ENCODE results near the gene TMED1. TPM values are rescaled to one million over a fixed set of nuclear protein-coding genes. Genes with fewer than 3 reads are reported as not detected.
A peak's percentile ranks its signal among the peaks of the same experiment; 100 is the strongest.

The TMED1 gene, protein sequence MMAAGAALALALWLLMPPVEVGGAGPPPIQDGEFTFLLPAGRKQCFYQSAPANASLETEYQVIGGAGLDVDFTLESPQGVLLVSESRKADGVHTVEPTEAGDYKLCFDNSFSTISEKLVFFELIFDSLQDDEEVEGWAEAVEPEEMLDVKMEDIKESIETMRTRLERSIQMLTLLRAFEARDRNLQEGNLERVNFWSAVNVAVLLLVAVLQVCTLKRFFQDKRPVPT
- total RNA-seq: 10 to 100 TPM; 25.4 to 27.0 TPM
- polyA plus RNA-seq (ENCODE audit: insufficient read length in 6 of 6): 10 to 100 TPM; 41.8 to 45.3 (median 43.5) TPM
- long read RNA-seq, donor 1, transcript TMED1-201 (4 exons, 1,340 nt): major isoform, 27 of 32 reads
- long read RNA-seq, donor 1, partial matches to known transcripts: 5 of 32 reads
- long read RNA-seq, donor 1, other reads (novel, unspliced or antisense): 0 of 32 reads
- long read RNA-seq, donor 2, transcript TMED1-201 (4 exons, 1,340 nt): major isoform, 26 of 26 reads
- long read RNA-seq, donor 2, partial matches to known transcripts: 0 of 26 reads
- long read RNA-seq, donor 2, other reads (novel, unspliced or antisense): 0 of 26 reads
- long read RNA-seq, donor 3, transcript TMED1-201 (4 exons, 1,340 nt): major isoform, 30 of 30 reads
- long read RNA-seq, donor 3, partial matches to known transcripts: 0 of 30 reads
- long read RNA-seq, donor 3, other reads (novel, unspliced or antisense): 0 of 30 reads
- long read RNA-seq, donor 4, transcript TMED1-201 (4 exons, 1,340 nt): major isoform, 61 of 71 reads
- long read RNA-seq, donor 4, partial matches to known transcripts: 2 of 71 reads
- long read RNA-seq, donor 4, other reads (novel, unspliced or antisense): 8 of 71 reads
- long read RNA-seq, donor 5, transcript TMED1-201 (4 exons, 1,340 nt): major isoform, 32 of 37 reads
- long read RNA-seq, donor 5, partial matches to known transcripts: 0 of 37 reads
- long read RNA-seq, donor 5, other reads (novel, unspliced or antisense): 5 of 37 reads
- long read RNA-seq, donor 6, transcript TMED1-201 (4 exons, 1,340 nt): major isoform, 17 of 17 reads
- long read RNA-seq, donor 6, partial matches to known transcripts: 0 of 17 reads
- long read RNA-seq, donor 6, other reads (novel, unspliced or antisense): 0 of 17 reads
- long read RNA-seq, donor 7, transcript TMED1-201 (4 exons, 1,340 nt): major isoform, 18 of 18 reads
- long read RNA-seq, donor 7, partial matches to known transcripts: 0 of 18 reads
- long read RNA-seq, donor 7, other reads (novel, unspliced or antisense): 0 of 18 reads
- long read RNA-seq, donor 8, transcript TMED1-201 (4 exons, 1,340 nt): major isoform, 22 of 22 reads
- long read RNA-seq, donor 8, partial matches to known transcripts: 0 of 22 reads
- long read RNA-seq, donor 8, other reads (novel, unspliced or antisense): 0 of 22 reads
- long read RNA-seq, donor 9: 0 reads
- long read RNA-seq, donor 10, transcript TMED1-201 (4 exons, 1,340 nt): major isoform, 74 of 79 reads
- long read RNA-seq, donor 10, partial matches to known transcripts: 1 of 79 reads
- long read RNA-seq, donor 10, other reads (novel, unspliced or antisense): 4 of 79 reads
- long read RNA-seq, donor 11: 0 reads
- long read RNA-seq, donor 12, transcript TMED1-201 (4 exons, 1,340 nt): major isoform, 16 of 16 reads
- long read RNA-seq, donor 12, partial matches to known transcripts: 0 of 16 reads
- long read RNA-seq, donor 12, other reads (novel, unspliced or antisense): 0 of 16 reads

DNA sequence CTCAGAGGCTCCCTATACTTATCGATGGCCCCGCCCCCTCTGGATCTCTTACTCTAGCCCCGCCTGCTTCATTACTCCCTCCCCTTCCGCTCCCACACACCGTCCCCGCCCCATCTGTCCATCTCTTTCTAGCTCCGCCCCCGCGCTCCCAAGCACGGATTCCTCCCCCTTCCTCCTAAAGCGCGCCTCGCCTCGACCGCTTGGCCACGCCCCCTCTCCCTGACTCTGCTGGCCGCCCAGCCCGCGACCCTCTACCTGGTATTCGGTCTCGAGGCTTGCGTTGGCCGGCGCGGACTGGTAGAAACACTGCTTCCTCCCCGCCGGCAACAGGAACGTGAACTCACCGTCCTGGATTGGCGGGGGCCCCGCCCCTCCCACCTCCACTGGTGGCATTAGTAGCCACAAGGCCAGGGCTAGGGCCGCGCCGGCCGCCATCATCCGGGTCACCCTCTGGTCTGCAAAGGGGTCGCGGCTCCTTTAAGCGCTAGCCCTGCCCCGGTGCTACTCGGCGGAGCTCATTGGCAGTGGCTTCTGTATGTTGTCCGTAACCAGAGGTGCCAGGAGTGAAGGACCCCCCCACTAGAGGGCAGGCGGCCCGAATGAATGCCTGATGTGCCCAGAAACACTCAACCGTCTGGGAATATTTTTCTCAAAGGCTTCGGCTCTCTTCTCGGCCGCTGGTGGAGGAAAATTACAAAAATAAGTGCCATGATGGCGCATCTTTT, at the start of gene TMED1:
Gene TMED1 (minus strand): TSS at position 459 of the 725 bp plus-strand sequence. CDS start 21 bp downstream, at position 438.
- TF ChIP-seq, protein P1, sequence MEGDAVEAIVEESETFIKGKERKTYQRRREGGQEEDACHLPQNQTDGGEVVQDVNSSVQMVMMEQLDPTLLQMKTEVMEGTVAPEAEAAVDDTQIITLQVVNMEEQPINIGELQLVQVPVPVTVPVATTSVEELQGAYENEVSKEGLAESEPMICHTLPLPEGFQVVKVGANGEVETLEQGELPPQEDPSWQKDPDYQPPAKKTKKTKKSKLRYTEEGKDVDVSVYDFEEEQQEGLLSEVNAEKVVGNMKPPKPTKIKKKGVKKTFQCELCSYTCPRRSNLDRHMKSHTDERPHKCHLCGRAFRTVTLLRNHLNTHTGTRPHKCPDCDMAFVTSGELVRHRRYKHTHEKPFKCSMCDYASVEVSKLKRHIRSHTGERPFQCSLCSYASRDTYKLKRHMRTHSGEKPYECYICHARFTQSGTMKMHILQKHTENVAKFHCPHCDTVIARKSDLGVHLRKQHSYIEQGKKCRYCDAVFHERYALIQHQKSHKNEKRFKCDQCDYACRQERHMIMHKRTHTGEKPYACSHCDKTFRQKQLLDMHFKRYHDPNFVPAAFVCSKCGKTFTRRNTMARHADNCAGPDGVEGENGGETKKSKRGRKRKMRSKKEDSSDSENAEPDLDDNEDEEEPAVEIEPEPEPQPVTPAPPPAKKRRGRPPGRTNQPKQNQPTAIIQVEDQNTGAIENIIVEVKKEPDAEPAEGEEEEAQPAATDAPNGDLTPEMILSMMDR (IDR thresholded peaks at IDR 0.05): peak in 1 of 2 donors; percentile 38
- Histone ChIP-seq H3K36me3 (peaks cover 0 to 38% of the 10 kb centered on the region in 2 donors), H3K4me1 (peaks cover 0 to 18% of the 10 kb centered on the region in 2 donors), H3K4me3 (peak within 1 kb of the TSS; percentile 67 to 75), H3K27me3 (no peaks in the 10 kb centered on the region), H3K27ac (peak within 1 kb of the TSS; percentile 99), H3K9me3 (peaks cover 0 to 5% of the 10 kb centered on the region in 2 donors)
- peak; percentile 93 for ATAC-seq
- DNase-seq: peak; percentile 94 to 99 (median 98)
- intact Hi-C loops (cut with DNase I): no loop called here

DNA sequence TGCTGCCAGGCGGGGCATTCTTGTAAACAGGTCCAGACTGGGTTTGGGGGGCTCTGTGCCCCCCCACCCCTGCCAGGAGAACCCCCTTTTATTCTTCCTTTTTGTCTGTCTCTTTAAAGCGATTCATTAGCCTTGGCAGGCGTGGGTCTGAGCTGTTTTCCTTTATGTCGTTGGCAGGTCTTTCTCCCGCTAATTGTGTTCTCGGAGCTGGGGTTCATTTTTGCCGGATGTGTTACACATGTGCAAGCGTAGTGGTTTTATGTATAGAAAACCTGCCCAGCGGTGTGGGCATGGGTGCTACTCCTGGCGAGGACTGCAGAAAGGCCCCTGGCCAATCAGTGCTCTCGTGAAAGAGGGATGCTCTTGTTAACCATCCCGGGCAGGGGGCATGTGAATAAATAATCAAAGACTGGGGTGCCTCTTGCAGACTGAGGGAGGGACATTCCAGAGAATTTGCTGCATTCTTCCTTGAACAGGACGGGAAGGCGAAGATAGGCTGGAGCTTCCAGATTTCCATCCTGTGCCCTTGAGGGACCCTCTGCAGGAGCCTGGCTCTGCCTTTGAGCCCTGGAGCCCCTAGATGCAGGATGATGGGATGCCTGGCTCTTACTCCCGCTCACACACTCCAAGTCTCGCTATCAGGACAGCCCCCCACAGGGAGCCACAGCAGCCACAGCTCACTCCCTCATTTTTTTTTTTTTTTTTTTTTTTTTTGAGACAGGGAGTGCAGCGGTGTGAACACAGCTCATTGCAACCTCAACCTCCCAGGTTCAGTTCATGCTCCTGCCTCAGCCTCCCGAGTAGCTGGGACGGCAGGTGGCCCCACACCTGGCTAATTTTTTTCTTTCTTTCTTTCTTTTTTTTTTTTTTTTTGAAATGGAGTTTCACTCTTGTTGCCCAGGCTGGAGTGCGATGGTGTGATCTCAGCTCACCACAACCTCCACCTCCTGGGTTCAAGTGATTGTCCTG, 49.5 kb upstream of the TMED1 start:
- intact Hi-C loops (cut with DNase I): no loop called here
- Histone ChIP-seq H3K4me3 (no peak overlapping the region), H3K27me3 (no peaks in the 10 kb centered on the region), H3K27ac (no peak overlapping the region), H3K9me3 (no peaks in the 10 kb centered on the region), H3K36me3 (no peaks in the 10 kb centered on the region), H3K4me1 (no peaks in the 10 kb centered on the region)
- ATAC-seq (no peak), DNase-seq (no peak)
- TF ChIP-seq, protein P1 (IDR thresholded peaks at IDR 0.05): no peak

DNA sequence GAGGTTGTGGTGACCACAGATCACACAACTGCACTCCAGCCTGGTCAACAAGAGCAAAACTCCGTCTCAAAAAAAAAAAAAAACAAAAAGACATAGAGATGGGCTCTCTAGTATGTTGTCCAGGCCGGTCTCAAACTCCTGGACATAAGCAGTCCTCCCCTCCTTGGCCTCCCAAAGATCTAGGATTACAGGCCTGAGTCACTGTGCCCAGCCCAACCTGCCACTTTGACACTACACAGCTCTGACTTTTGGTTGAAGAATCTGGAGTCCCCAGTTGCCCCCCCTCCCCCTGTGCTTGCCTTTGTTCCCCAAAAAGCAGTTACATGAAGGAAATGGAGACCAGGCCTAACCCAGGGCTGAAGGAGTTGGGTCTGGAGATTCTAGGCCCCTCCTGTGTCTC, 48.3 kb upstream of the TMED1 start:
- no peak for DNase-seq
- TF ChIP-seq, protein P1 (IDR thresholded peaks at IDR 0.05): no peak
- Histone ChIP-seq H3K27ac (no peak overlapping the region), H3K4me3 (no peak overlapping the region), H3K4me1 (peaks cover 0 to 3% of the 10 kb centered on the region in 2 donors), H3K9me3 (no peaks in the 10 kb centered on the region), H3K27me3 (no peaks in the 10 kb centered on the region), H3K36me3 (no peaks in the 10 kb centered on the region)
- ATAC-seq: no peak
- intact Hi-C loops (cut with DNase I): no loop called here
